Loucy (cell line): ENCODE measurements around the gene CMAS.

ENCODE experiments used
- H2AFZ ChIP-seq: fragments of 200-600 bp; sonication (generic); 2 replicates; pipeline ENCODE4 v1.6.0; 2016; ENCODE audit warnings: antibody characterized with exemption, mild to moderate bottlenecking, low read length, moderate library complexity
- H3F3A ChIP-seq: fragments of 200-600 bp; 2 replicates; pipeline ENCODE4 v1.6.0; 2016; ENCODE audit warnings: antibody characterized with exemption, low read depth, mild to moderate bottlenecking
- H3K27me3 ChIP-seq: fragments of 200-600 bp; sonication (generic); 2 replicates; pipeline ENCODE4 v1.6.1; 2014; ENCODE audit warnings: low read length, mild to moderate bottlenecking; ENCODE audit not compliant: insufficient read depth, poor library complexity, severe bottlenecking
- H3K36me3 ChIP-seq: fragments of 200-600 bp; sonication (generic); 2 replicates; pipeline ENCODE4 v1.6.1; 2016; ENCODE audit warnings: low read length; ENCODE audit not compliant: insufficient read depth
- H3K4me1 ChIP-seq: fragments of 200-600 bp; sonication (generic); 2 replicates; pipeline ENCODE4 v1.5.1; 2014; ENCODE audit warnings: low read length, mild to moderate bottlenecking; ENCODE audit not compliant: insufficient read depth, poor library complexity, severe bottlenecking
- H3K4me2 ChIP-seq: fragments of 200-600 bp; sonication (generic); 2 replicates; pipeline ENCODE4 v1.6.0; 2014; ENCODE audit warnings: antibody characterized with exemption, low read length, low read depth, mild to moderate bottlenecking; ENCODE audit not compliant: poor library complexity, severe bottlenecking
- H3K4me3 ChIP-seq: fragments of 200-600 bp; sonication (generic); 2 replicates; pipeline ENCODE4 v1.5.1; 2014; ENCODE audit warnings: low read length, mild to moderate bottlenecking, mixed read lengths; ENCODE audit not compliant: poor library complexity, severe bottlenecking
- H3K79me2 ChIP-seq: fragments of 200-600 bp; sonication (generic); 2 replicates; pipeline ENCODE4 v1.6.1; 2014; ENCODE audit warnings: low read length; ENCODE audit not compliant: insufficient read depth
- H3K9ac ChIP-seq: fragments of 200-600 bp; sonication (generic); 2 replicates; pipeline ENCODE4 v1.6.0; 2014; ENCODE audit warnings: mild to moderate bottlenecking, low read depth, low read length, moderate library complexity; ENCODE audit not compliant: poor library complexity, severe bottlenecking
- H3K9me2 ChIP-seq: fragments of 200-600 bp; sonication (generic); replicated peaks from 2 replicates; pipeline ENCODE4 v1.6.1; 2016; ENCODE audit warnings: low read depth, low read length, mixed read lengths
- H3K9me3 ChIP-seq: fragments of 200-600 bp; sonication (generic); 2 replicates; pipeline ENCODE4 v1.6.1; 2014; ENCODE audit warnings: mild to moderate bottlenecking, antibody characterized with exemption, low read length, low read depth; ENCODE audit not compliant: insufficient read depth
- H4K20me1 ChIP-seq: fragments of 200-600 bp; sonication (generic); 2 replicates; pipeline ENCODE4 v1.6.0; 2014; ENCODE audit warnings: antibody characterized with exemption, low read length, mild to moderate bottlenecking; ENCODE audit not compliant: insufficient read depth, poor library complexity, severe bottlenecking
- CTCF ChIP-seq: fragments of 200-600 bp; sonication (generic); conservative IDR thresholded peaks from 2 replicates; pipeline ENCODE4 v1.5.1; 2014; ENCODE audit warnings: mild to moderate bottlenecking, antibody characterized with exemption, low read length
- EZH2phosphoT487 ChIP-seq: fragments of 200-600 bp; IDR thresholded peaks from 2 replicates; pipeline ENCODE4 v1.6.1; 2018; ENCODE audit warnings: antibody characterized with exemption, mild to moderate bottlenecking, moderate library complexity, borderline replicate concordance

CMAS gene

GRCh38 chr12:22064968-22065367, 18.9 kb downstream of the CMAS start:
- no peaks in the 10 kb centered on the region for H3K79me2 ChIP-seq
- H3K9me3 ChIP-seq: no peaks in the 10 kb centered on the region
- no peak overlapping the region for H3K4me3 ChIP-seq
- TF ChIP-seq CTCF (no peak), EZH2phosphoT487 (no peak)
- no peaks in the 10 kb centered on the region for H3K27me3 ChIP-seq
- no peaks in the 10 kb centered on the region for H4K20me1 ChIP-seq
- no peaks in the 10 kb centered on the region for H3F3A ChIP-seq
- no peak overlapping the region for H3K9ac ChIP-seq
- no peaks in the 10 kb centered on the region for H3K9me2 ChIP-seq
- H3K36me3 ChIP-seq: peaks cover 26% of the 10 kb centered on the region
- no peaks in the 10 kb centered on the region for H3K4me1 ChIP-seq
- no peak overlapping the region for H2AFZ ChIP-seq
- H3K4me2 ChIP-seq: no peak overlapping the region

GRCh38 chr12:22066310-22066709, 20.3 kb downstream of the CMAS start:
- Histone ChIP-seq H3K9me3 (no peaks in the 10 kb centered on the region), H3F3A (no peaks in the 10 kb centered on the region), H3K36me3 (peaks cover 23% of the 10 kb centered on the region; the same call in 1 of the 2 replicates), H3K9ac (no peak overlapping the region), H2AFZ (no peak overlapping the region), H3K27me3 (no peaks in the 10 kb centered on the region), H3K79me2 (no peaks in the 10 kb centered on the region), H4K20me1 (no peaks in the 10 kb centered on the region), H3K4me3 (no peak overlapping the region), H3K4me2 (no peak overlapping the region), H3K9me2 (no peaks in the 10 kb centered on the region), H3K4me1 (no peaks in the 10 kb centered on the region)
- TF ChIP-seq EZH2phosphoT487: no peak
- TF ChIP-seq CTCF: no peak

GRCh38 chr12:22069851-22070250, 23.8 kb downstream of the CMAS start:
- Histone ChIP-seq H3K9me3 (no peaks in the 10 kb centered on the region), H3K4me1 (no peaks in the 10 kb centered on the region), H3K79me2 (no peaks in the 10 kb centered on the region), H3K27me3 (no peaks in the 10 kb centered on the region), H4K20me1 (no peaks in the 10 kb centered on the region), H3F3A (no peaks in the 10 kb centered on the region), H2AFZ (no peak overlapping the region), H3K4me2 (no peak overlapping the region), H3K9ac (no peak overlapping the region), H3K36me3 (peaks cover 9% of the 10 kb centered on the region; the same call in 1 of the 2 replicates), H3K9me2 (no peaks in the 10 kb centered on the region), H3K4me3 (no peak overlapping the region)
- no peak for TF ChIP-seq EZH2phosphoT487

- no peaks in the 10 kb centered on the region for H3K36me3 ChIP-seq
- TF ChIP-seq EZH2phosphoT487 (no peak), CTCF (no peak)
- no peaks in the 10 kb centered on the region for H3F3A ChIP-seq
- no peaks in the 10 kb centered on the region for H3K9me3 ChIP-seq
- no peak overlapping the region for H3K4me3 ChIP-seq
- no peaks in the 10 kb centered on the region for H4K20me1 ChIP-seq
- no peak overlapping the region for H3K9ac ChIP-seq
- H3K4me2 ChIP-seq: no peak overlapping the region
- H2AFZ ChIP-seq: no peak overlapping the region
- peaks cover 10% of the 10 kb centered on the region for H3K4me1 ChIP-seq
- H3K27me3 ChIP-seq: no peaks in the 10 kb centered on the region
- no peaks in the 10 kb centered on the region for H3K9me2 ChIP-seq
- no peaks in the 10 kb centered on the region for H3K79me2 ChIP-seq
Observed at GRCh38 chr12:22082190-22082701, 36.2 kb downstream of the CMAS start.
